ENCODE data around the gene SLC28A1.

GRCh38 chr15:84885801-84886200 is 1.3 kb downstream of the SLC28A1 start:
- TF ChIP-seq CTCF (IDR thresholded peaks at IDR 0.05; ENCODE audit: low read depth, low read length) = no peak
- TF ChIP-seq MAX (IDR thresholded peaks at IDR 0.05; ENCODE audit: low read depth, low read length) = no peak
